GM23338 (cell line): Measurements from ENCODE around the gene SHISA9. TPM values are rescaled to one million over a fixed set of nuclear protein-coding genes. Genes with fewer than 3 reads are reported as not detected.

Experiments used
- ATAC-seq: fragments of 200-7000 bp; cut with Tn5 transposase; 3 replicates; pipeline ENCODE4 v1.9.1; 2020
- DNase-seq: peaks from one replicate; pipeline ENCODE4 v3.0.0-alpha.2; 2015; ENCODE audit warnings: low spot score
- H2AFZ ChIP-seq: fragments of 200-600 bp; sonication (generic); 2 replicates; pipeline ENCODE4 v1.8.0; 2016; ENCODE audit warnings: antibody characterized with exemption, mild to moderate bottlenecking, moderate library complexity
- H3F3A ChIP-seq: fragments of 200-600 bp; sonication (generic); replicated peaks from 2 replicates; pipeline ENCODE4 v1.8.0; 2017; ENCODE audit warnings: antibody characterized with exemption, mixed run types, low read depth
- H3K27ac ChIP-seq: fragments of 200-600 bp; sonication (generic); 2 replicates; pipeline ENCODE4 v1.6.1; 2016; ENCODE audit warnings: low read depth
- H3K27me3 ChIP-seq: fragments of 200-600 bp; sonication (generic); 2 replicates; pipeline ENCODE4 v1.8.0; 2016; ENCODE audit warnings: mild to moderate bottlenecking, mixed run types, moderate library complexity; ENCODE audit not compliant: insufficient read depth
- H3K36me3 ChIP-seq: fragments of 200-600 bp; sonication (generic); 2 replicates; pipeline ENCODE4 v1.8.0; 2016; ENCODE audit warnings: mild to moderate bottlenecking; ENCODE audit not compliant: insufficient read depth
- H3K4me1 ChIP-seq: fragments of 200-600 bp; sonication (generic); 2 replicates; pipeline ENCODE4 v1.8.0; 2016; ENCODE audit warnings: mild to moderate bottlenecking, moderate library complexity; ENCODE audit not compliant: insufficient read depth
- H3K4me2 ChIP-seq: fragments of 200-600 bp; sonication (generic); 2 replicates; pipeline ENCODE4 v1.7.1; 2017; ENCODE audit warnings: mixed run types
- H3K4me3 ChIP-seq: fragments of 200-600 bp; sonication (generic); 2 replicates; pipeline ENCODE4 v1.6.1; 2016; ENCODE audit warnings: mixed run types
- H3K79me2 ChIP-seq: fragments of 200-600 bp; sonication (generic); replicated peaks from 2 replicates; pipeline ENCODE4 v1.8.0; 2017; ENCODE audit warnings: mild to moderate bottlenecking; ENCODE audit not compliant: insufficient read depth
- H3K9me2 ChIP-seq: fragments of 200-600 bp; sonication (generic); 2 replicates; pipeline ENCODE4 v1.8.0; 2017; ENCODE audit not compliant: insufficient read depth
- H4K20me1 ChIP-seq: fragments of 200-600 bp; sonication (generic); replicated peaks from 2 replicates; pipeline ENCODE4 v1.8.0; 2017; ENCODE audit warnings: mild to moderate bottlenecking; ENCODE audit not compliant: insufficient read depth
- H3K27ac Mint-ChIP-seq: 2 replicates; pipeline ENCODE4 v1.8.0; 2020; ENCODE audit warnings: inconsistent platforms, mild to moderate bottlenecking, moderate library complexity, mixed read lengths
- H3K27me3 Mint-ChIP-seq: 3 replicates; pipeline ENCODE4 v1.8.0; 2022; ENCODE audit warnings: low read depth, mild to moderate bottlenecking, moderate library complexity, mixed read lengths, inconsistent platforms; ENCODE audit not compliant: insufficient read depth, poor library complexity
- H3K36me3 Mint-ChIP-seq: 3 replicates; pipeline ENCODE4 v1.8.0; 2021; ENCODE audit warnings: low read depth, mild to moderate bottlenecking, inconsistent platforms, moderate library complexity, mixed read lengths
- H3K4me1 Mint-ChIP-seq: 3 replicates; pipeline ENCODE4 v1.8.0; 2020; ENCODE audit warnings: mild to moderate bottlenecking, inconsistent platforms, mixed read lengths
- H3K4me3 Mint-ChIP-seq: 3 replicates; pipeline ENCODE4 v1.8.0; 2021; ENCODE audit warnings: moderate library complexity, mild to moderate bottlenecking, inconsistent platforms, mixed read lengths
- H3K9me3 Mint-ChIP-seq: 3 replicates; pipeline ENCODE4 v1.8.0; 2020; ENCODE audit warnings: moderate library complexity, mild to moderate bottlenecking, inconsistent platforms, mixed read lengths
- EZH2 ChIP-seq: fragments of 200-600 bp; sonication (generic); IDR thresholded peaks from one replicate; pipeline ENCODE4 v1.8.0; 2017; ENCODE audit warnings: antibody characterized with exemption, mild to moderate bottlenecking, low read depth; ENCODE audit not compliant: unreplicated experiment
- JUNB ChIP-seq: IDR thresholded peaks from one replicate; pipeline ENCODE4 v1.6.1; 2016; ENCODE audit warnings: antibody characterized with exemption; ENCODE audit not compliant: unreplicated experiment
- NANOG ChIP-seq: IDR thresholded peaks from 2 replicates; pipeline ENCODE4 v1.6.1; 2016; ENCODE audit warnings: antibody characterized with exemption, borderline replicate concordance
- POLR2AphosphoS5 ChIP-seq: IDR thresholded peaks from 2 replicates; pipeline ENCODE4 v1.6.1; 2016; ENCODE audit warnings: antibody characterized with exemption, low read depth
- STAT1 ChIP-seq: IDR thresholded peaks from one replicate; pipeline ENCODE4 v1.6.1; 2016; ENCODE audit warnings: antibody characterized with exemption; ENCODE audit not compliant: unreplicated experiment
- ZNF114 ChIP-seq: fragments of 250-450 bp; sonication (Bioruptor Pico); IDR thresholded peaks from 2 replicates; pipeline ENCODE4 v1.5.0; 2020; ENCODE audit warnings: mild to moderate bottlenecking, moderate library complexity
- polyA plus RNA-seq: library from polyadenylated mRNA; unstranded; fragments of >200 nt; fragmentation: Nextera tagmentation; extraction: Ambion mirVana; gene quantifications from 2 replicates; pipeline ENCODE4 v1.2.1, GENCODE V29; 2016
- total RNA-seq: library from RNA; depleted of rRNA; stranded (reverse); fragments of >200 nt; shearing (Covaris generic); gene quantifications from 2 replicates; pipeline ENCODE4 v1.2.3, GENCODE V29; 2014
- TF ChIP-seq, protein P1 (sequence below): IDR thresholded peaks from one replicate; pipeline ENCODE4 v1.6.1; 2018; ENCODE audit warnings: antibody characterized with exemption; ENCODE audit not compliant: unreplicated experiment
- TF ChIP-seq, protein P2 (sequence below), 2 experiments: fragments of 200-600 bp in 1 of 2; sonication (generic) in 1 of 2; conservative IDR thresholded peaks; 2 replicates each; pipeline versions ENCODE4 v1.5.1 to v1.6.1; 2016 to 2017; ENCODE audit warnings: antibody characterized with exemption in 2 of 2, low read depth in 2 of 2, mild to moderate bottlenecking in 2 of 2, moderate library complexity in 1 of 2
- TF ChIP-seq, protein P3 (sequence below): IDR thresholded peaks from 2 replicates; pipeline ENCODE4 v1.6.1; 2016; ENCODE audit warnings: antibody characterized with exemption

The SHISA9 gene
- total and polyA plus RNA-seq, 2 experiments from 2014 or later, result 10.4 to 45.6 TPM

DNA sequence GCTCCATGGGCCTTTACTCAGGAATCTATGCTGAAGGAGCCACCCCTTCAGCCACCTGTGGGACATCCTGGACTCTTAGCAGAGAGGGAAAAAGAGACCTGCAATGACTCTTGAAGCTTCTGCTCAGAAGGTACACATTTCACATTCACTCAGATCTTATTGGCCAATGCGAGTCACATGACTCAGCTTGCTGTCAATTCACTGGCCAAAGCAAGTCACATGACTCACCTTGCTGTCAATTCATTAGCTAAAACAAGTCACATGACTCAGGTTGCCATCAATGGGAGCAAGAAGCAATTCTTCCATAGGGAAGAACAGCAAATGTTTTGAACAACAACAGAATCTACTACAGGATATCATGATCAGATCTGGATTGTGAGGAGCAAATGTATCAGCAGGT lies 233.4 kb downstream of the SHISA9 start (continued):
- TF ChIP-seq, protein P1, sequence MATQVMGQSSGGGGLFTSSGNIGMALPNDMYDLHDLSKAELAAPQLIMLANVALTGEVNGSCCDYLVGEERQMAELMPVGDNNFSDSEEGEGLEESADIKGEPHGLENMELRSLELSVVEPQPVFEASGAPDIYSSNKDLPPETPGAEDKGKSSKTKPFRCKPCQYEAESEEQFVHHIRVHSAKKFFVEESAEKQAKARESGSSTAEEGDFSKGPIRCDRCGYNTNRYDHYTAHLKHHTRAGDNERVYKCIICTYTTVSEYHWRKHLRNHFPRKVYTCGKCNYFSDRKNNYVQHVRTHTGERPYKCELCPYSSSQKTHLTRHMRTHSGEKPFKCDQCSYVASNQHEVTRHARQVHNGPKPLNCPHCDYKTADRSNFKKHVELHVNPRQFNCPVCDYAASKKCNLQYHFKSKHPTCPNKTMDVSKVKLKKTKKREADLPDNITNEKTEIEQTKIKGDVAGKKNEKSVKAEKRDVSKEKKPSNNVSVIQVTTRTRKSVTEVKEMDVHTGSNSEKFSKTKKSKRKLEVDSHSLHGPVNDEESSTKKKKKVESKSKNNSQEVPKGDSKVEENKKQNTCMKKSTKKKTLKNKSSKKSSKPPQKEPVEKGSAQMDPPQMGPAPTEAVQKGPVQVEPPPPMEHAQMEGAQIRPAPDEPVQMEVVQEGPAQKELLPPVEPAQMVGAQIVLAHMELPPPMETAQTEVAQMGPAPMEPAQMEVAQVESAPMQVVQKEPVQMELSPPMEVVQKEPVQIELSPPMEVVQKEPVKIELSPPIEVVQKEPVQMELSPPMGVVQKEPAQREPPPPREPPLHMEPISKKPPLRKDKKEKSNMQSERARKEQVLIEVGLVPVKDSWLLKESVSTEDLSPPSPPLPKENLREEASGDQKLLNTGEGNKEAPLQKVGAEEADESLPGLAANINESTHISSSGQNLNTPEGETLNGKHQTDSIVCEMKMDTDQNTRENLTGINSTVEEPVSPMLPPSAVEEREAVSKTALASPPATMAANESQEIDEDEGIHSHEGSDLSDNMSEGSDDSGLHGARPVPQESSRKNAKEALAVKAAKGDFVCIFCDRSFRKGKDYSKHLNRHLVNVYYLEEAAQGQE, result no peak
- TF ChIP-seq POLR2AphosphoS5, result no peak
- TF ChIP-seq, protein P2, sequence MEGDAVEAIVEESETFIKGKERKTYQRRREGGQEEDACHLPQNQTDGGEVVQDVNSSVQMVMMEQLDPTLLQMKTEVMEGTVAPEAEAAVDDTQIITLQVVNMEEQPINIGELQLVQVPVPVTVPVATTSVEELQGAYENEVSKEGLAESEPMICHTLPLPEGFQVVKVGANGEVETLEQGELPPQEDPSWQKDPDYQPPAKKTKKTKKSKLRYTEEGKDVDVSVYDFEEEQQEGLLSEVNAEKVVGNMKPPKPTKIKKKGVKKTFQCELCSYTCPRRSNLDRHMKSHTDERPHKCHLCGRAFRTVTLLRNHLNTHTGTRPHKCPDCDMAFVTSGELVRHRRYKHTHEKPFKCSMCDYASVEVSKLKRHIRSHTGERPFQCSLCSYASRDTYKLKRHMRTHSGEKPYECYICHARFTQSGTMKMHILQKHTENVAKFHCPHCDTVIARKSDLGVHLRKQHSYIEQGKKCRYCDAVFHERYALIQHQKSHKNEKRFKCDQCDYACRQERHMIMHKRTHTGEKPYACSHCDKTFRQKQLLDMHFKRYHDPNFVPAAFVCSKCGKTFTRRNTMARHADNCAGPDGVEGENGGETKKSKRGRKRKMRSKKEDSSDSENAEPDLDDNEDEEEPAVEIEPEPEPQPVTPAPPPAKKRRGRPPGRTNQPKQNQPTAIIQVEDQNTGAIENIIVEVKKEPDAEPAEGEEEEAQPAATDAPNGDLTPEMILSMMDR (conservative IDR thresholded peaks at IDR 0.05; ENCODE audit: low read depth in 2 of 2), result no peak
- TF ChIP-seq ZNF114 (CRISPR knock-in tag), result no peak
- TF ChIP-seq, protein P3, sequence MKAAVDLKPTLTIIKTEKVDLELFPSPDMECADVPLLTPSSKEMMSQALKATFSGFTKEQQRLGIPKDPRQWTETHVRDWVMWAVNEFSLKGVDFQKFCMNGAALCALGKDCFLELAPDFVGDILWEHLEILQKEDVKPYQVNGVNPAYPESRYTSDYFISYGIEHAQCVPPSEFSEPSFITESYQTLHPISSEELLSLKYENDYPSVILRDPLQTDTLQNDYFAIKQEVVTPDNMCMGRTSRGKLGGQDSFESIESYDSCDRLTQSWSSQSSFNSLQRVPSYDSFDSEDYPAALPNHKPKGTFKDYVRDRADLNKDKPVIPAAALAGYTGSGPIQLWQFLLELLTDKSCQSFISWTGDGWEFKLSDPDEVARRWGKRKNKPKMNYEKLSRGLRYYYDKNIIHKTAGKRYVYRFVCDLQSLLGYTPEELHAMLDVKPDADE, result no peak

DNA sequence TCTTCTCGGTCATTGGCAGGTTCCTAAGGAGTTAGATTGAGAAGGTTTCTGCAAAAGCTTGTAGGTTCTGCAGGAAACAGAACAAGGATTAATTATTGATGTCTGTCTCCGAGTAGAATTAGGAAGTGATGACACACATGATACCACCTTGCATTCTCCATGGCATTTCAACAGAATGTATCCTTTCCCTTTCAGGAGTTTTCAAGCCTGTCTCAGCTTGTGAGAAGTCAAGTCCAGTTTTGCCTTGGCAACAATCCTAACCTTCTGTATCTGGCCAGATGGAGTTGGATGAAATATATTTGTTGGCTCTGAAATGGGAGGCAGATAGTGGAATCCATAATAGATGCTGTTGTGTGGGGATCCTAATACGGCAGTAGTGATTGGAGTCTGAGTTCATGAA lies 235.5 kb downstream of the SHISA9 start:
- H3K27ac Mint-ChIP-seq, result no peak overlapping the region
- no peaks in the 10 kb centered on the region for H3K4me1 ChIP-seq
- H3K9me3 Mint-ChIP-seq, result no peaks in the 10 kb centered on the region; the same call in 2 of the 3 replicates
- H2AFZ ChIP-seq, result no peak overlapping the region
- H3K4me1 Mint-ChIP-seq, result no peaks in the 10 kb centered on the region; the same call in 2 of the 3 replicates
- no peaks in the 10 kb centered on the region for H3K36me3 ChIP-seq
- peaks cover 9% of the 10 kb centered on the region for H3K36me3 Mint-ChIP-seq
- 0 out of 2 replicates have a peak, but pooled peaks cover 2% of the 10 kb centered on the region for H4K20me1 ChIP-seq
- no peak overlapping the region for H3K27ac ChIP-seq
- no peak for DNase-seq
- H3K4me3 ChIP-seq, result no peak overlapping the region
- 0 out of 2 replicates have a peak, but pooled peaks cover 2% of the 10 kb centered on the region for H3K9me2 ChIP-seq
- H3K79me2 ChIP-seq, result no peaks in the 10 kb centered on the region
- H3F3A ChIP-seq, result no peaks in the 10 kb centered on the region
- no peak overlapping the region for H3K4me2 ChIP-seq
- no peak for ATAC-seq
- peaks cover 3% of the 10 kb centered on the region for H3K27me3 Mint-ChIP-seq
- no peaks in the 10 kb centered on the region for H3K27me3 ChIP-seq
- H3K4me3 Mint-ChIP-seq, result no peak overlapping the region
- TF ChIP-seq, protein P1, result no peak
- no peak for TF ChIP-seq JUNB
- TF ChIP-seq ZNF114 (CRISPR knock-in tag), result no peak
- no peak for TF ChIP-seq EZH2
- TF ChIP-seq NANOG, result no peak
- TF ChIP-seq STAT1, result no peak
